ENCODE data around the gene TSKS.

TSKS gene

DNA sequence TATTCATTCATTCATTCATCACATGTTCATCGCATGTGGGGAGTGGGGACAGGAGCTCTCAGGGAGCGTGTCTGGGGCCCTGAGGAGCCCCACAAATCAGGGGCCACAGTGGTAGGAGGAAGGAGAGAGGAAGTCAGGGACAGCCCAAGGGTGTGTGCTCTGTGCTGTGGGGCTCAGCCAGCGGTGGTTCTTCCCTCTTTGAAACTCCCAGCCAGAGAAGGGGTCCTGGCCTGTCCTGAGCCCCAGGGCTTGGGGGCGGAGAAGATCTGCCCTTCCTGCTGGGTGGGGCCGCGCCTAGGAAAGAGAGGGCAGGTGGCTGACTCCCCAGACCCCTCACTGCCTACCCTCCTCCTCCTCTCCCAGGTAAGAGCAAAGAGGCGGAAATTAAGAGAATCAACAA, 18.3 kb upstream of the TSKS start:
- H2AFZ ChIP-seq (ENCODE audit: low read length): no peak overlapping the region
- H3F3A ChIP-seq (ENCODE audit: insufficient read depth, low read length): no peaks in the 10 kb centered on the region
- no peaks in the 10 kb centered on the region for H3K27me3 ChIP-seq (replicated peaks; ENCODE audit: insufficient read depth, low read length)
- H3K9ac ChIP-seq (ENCODE audit: low read length): no peak overlapping the region
- no peaks in the 10 kb centered on the region for H3K36me3 ChIP-seq (replicated peaks; ENCODE audit: insufficient read depth, low read length)
- TF ChIP-seq EZH2 (optimal IDR thresholded peaks at IDR 0.05; ENCODE audit: low read depth, low read length) (no peak), EZH2phosphoT487 (IDR thresholded peaks at IDR 0.05; ENCODE audit: low read length) (no peak)
- TF ChIP-seq, protein P1, sequence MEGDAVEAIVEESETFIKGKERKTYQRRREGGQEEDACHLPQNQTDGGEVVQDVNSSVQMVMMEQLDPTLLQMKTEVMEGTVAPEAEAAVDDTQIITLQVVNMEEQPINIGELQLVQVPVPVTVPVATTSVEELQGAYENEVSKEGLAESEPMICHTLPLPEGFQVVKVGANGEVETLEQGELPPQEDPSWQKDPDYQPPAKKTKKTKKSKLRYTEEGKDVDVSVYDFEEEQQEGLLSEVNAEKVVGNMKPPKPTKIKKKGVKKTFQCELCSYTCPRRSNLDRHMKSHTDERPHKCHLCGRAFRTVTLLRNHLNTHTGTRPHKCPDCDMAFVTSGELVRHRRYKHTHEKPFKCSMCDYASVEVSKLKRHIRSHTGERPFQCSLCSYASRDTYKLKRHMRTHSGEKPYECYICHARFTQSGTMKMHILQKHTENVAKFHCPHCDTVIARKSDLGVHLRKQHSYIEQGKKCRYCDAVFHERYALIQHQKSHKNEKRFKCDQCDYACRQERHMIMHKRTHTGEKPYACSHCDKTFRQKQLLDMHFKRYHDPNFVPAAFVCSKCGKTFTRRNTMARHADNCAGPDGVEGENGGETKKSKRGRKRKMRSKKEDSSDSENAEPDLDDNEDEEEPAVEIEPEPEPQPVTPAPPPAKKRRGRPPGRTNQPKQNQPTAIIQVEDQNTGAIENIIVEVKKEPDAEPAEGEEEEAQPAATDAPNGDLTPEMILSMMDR (IDR thresholded peaks at IDR 0.05; ENCODE audit: low read length): no peak
- no peaks in the 10 kb centered on the region for H3K4me1 ChIP-seq (ENCODE audit: low read length)
- no peaks in the 10 kb centered on the region for H4K20me1 ChIP-seq (ENCODE audit: insufficient read depth, low read length)
- H3K9me3 ChIP-seq (replicated peaks; ENCODE audit: insufficient read depth, low read length): no peaks in the 10 kb centered on the region
- H3K9me2 ChIP-seq (replicated peaks; ENCODE audit: insufficient read depth, low read length): no peaks in the 10 kb centered on the region
- H3K27ac ChIP-seq (ENCODE audit: low read length): no peak overlapping the region
- no peaks in the 10 kb centered on the region for H3K79me2 ChIP-seq (ENCODE audit: low read length)
- H3K4me2 ChIP-seq (ENCODE audit: low read depth, low read length): no peak overlapping the region
- H3K4me3 ChIP-seq (ENCODE audit: low read length): no peak overlapping the region
- DNase-seq: no peak

DNA sequence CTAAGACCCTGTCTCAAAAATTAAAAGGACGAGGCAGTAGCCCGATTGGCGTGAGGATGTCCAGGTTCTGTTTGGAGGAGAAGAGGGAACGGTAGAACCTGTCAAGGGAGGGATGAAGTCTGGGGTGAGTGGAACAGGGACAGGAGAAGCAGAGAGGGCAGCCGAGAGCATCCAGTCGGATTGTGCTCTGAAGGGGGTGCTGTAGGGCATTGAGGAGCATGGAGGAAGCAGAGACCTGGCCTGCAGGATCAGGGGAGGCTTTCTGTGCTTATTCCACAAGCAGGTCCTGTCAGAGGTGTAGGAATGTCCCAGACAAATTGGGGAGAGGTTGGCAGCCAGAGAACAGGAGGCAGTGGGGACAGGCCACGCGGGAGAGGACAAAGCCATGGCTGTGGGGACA, 17.8 kb upstream of the TSKS start:
- H3K4me1 ChIP-seq (ENCODE audit: low read length): no peaks in the 10 kb centered on the region
- TF ChIP-seq, protein P1 (IDR thresholded peaks at IDR 0.05; ENCODE audit: low read length): no peak
- TF ChIP-seq EZH2phosphoT487 (IDR thresholded peaks at IDR 0.05; ENCODE audit: low read length): no peak
- no peak for TF ChIP-seq EZH2 (optimal IDR thresholded peaks at IDR 0.05; ENCODE audit: low read depth, low read length)
- no peaks in the 10 kb centered on the region for H3F3A ChIP-seq (ENCODE audit: insufficient read depth, low read length)
- no peaks in the 10 kb centered on the region for H3K27me3 ChIP-seq (replicated peaks; ENCODE audit: insufficient read depth, low read length)
- H4K20me1 ChIP-seq (ENCODE audit: insufficient read depth, low read length): no peaks in the 10 kb centered on the region
- H3K9me3 ChIP-seq (replicated peaks; ENCODE audit: insufficient read depth, low read length): no peaks in the 10 kb centered on the region
- DNase-seq: no peak
- no peak overlapping the region for H3K4me2 ChIP-seq (ENCODE audit: low read depth, low read length)
- no peak overlapping the region for H3K4me3 ChIP-seq (ENCODE audit: low read length)
- H3K9ac ChIP-seq (ENCODE audit: low read length): no peak overlapping the region
- no peak overlapping the region for H3K27ac ChIP-seq (ENCODE audit: low read length)
- H3K9me2 ChIP-seq (replicated peaks; ENCODE audit: insufficient read depth, low read length): no peaks in the 10 kb centered on the region
- no peaks in the 10 kb centered on the region for H3K36me3 ChIP-seq (replicated peaks; ENCODE audit: insufficient read depth, low read length)
- H2AFZ ChIP-seq (ENCODE audit: low read length): no peak overlapping the region
- H3K79me2 ChIP-seq (ENCODE audit: low read length): no peaks in the 10 kb centered on the region

DNA sequence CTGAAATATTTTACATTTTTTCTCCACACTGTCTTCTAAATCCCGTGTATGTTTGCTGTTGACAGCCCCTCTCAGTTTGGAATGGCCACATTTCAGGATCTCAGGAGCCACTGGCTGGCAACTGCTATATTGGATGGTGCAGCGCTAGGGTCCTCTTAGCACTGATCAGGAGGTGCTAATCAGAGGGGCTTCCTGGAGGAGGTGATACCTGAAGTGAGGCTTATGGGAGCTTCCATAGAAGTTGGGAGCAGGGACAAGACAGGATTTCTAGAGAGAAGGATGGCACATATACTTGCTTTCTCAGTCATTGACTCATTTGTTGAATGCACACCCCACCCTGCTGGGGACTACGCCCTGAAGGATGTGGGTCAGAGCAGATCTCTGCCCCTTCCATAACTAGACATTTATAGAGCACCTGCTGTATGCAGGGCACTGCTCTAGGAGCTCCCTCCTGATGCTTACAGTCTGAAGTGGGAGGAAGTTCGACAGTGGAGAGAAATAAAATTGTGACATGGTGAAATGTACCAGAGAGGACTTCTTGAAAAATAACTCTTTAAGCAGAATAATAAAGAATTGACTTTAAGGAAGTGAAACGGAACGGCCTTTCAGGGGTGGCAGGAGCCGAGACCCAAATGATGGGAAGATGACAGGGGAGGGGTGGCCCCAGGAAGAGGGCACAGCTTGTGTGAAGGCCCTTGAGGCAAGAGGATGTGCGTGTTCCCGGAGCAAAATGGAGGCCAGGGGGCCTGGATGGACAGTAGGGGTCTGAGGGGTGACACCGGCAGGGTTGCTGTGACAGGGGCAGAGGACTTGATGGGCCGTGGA, 16.8 kb upstream of the TSKS start:
- Histone ChIP-seq H3K9ac (ENCODE audit: low read length) (no peak overlapping the region), H3K27ac (ENCODE audit: low read length) (no peak overlapping the region), H3K9me2 (replicated peaks; ENCODE audit: insufficient read depth, low read length) (no peaks in the 10 kb centered on the region), H4K20me1 (ENCODE audit: insufficient read depth, low read length) (no peaks in the 10 kb centered on the region), H3K9me3 (replicated peaks; ENCODE audit: insufficient read depth, low read length) (no peaks in the 10 kb centered on the region), H3K36me3 (replicated peaks; ENCODE audit: insufficient read depth, low read length) (no peaks in the 10 kb centered on the region), H3F3A (ENCODE audit: insufficient read depth, low read length) (no peaks in the 10 kb centered on the region), H3K4me3 (ENCODE audit: low read length) (no peak overlapping the region), H3K4me2 (ENCODE audit: low read depth, low read length) (no peak overlapping the region), H3K4me1 (ENCODE audit: low read length) (no peaks in the 10 kb centered on the region), H3K79me2 (ENCODE audit: low read length) (no peaks in the 10 kb centered on the region), H2AFZ (ENCODE audit: low read length) (no peak overlapping the region), H3K27me3 (replicated peaks; ENCODE audit: insufficient read depth, low read length) (no peaks in the 10 kb centered on the region)
- no peak for TF ChIP-seq EZH2 (optimal IDR thresholded peaks at IDR 0.05; ENCODE audit: low read depth, low read length)
- no peak for TF ChIP-seq EZH2phosphoT487 (IDR thresholded peaks at IDR 0.05; ENCODE audit: low read length)
- TF ChIP-seq, protein P1 (IDR thresholded peaks at IDR 0.05; ENCODE audit: low read length): no peak
- no peak for DNase-seq
